NCI-H2029 treated with DMSO at 0.1 percent for 48 hours (cell line): ENCODE results near the gene SSR1.
A peak's percentile ranks its signal among the peaks of the same experiment; 100 is the strongest.
"Not testable (repeated sequence)": the region's sequence is repeated elsewhere in the genome, so short reads cannot be mapped to it uniquely, and the experiment has no call there.

Experiments
- DNase-seq: peaks from one replicate; lab custom pipeline; 2025; lab: John Stamatoyannopoulos, UW

SSR1 gene

DNA sequence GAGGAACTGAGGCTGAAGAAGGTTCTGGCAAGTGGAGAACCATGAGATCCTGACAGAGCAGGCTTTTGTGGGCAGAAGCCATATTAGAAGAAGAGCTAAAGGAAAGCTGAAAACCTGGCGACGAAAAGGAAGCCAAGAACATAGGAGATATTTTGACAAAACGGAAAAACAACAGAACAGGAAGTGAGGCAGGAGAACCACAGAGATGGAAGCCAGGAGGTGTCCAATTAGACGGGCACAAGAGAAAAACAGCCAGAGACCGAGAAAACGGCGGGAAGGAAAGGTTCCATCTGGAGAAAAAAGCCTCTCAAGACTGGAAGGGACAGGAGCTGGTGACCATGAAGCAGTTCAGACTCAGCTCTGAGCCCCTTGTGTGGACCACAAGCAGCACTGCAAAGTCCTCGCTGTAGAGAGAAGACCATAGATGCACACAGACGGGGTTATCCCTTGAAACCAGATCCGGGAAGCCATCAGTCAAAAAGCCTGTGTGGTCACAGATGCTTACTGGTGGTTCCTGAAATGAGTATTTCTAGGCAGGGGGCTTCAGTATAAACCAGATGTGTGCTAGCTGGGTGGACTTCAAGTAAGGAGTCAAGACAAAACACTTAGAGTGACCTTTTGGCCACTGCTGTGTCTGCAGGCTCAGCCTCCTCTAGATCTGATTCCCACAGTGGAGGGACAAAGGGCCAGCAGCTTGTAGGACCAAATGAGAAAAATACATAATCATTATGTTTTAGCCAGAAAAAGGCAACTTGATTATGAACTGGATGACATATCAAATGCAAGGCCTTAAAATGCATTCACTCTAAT, 30.7 kb downstream of the SSR1 start:
- DNase-seq, result no peak

DNA sequence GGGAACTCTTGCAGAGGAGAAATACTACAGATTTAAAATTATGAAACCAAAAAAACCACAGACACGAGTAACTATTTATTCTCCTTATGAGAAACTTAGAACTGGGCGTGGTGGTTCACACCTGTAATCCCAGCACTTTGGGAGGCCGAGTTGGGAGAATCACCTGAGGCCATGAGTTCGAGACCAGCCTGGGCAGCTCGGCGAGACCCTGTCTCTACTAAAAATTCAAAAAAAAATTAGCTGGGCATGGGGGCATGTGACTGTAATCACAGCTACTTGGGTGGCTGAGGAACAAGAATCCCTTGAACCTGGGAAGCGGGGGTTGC, 36.8 kb downstream of the SSR1 start:
- no peak for DNase-seq

DNA sequence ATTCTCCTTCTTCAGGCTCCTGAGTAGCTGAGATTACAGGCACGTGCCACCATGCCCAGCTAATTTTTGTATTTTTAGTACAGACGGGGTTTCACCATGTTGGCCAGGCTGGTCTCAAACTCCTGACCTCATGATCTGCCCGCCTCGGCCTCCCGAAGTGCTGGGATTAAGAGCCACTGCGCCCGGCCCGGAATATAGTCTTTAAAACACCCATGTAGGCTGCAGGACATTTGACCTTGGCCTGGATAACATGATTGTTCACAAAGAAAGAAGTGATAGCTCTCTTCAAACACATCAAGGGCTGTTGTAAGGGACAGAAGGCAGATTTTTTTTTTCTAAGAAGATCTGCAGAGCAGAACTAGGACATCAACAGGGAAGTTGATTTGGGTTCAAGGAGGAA, 38.5 kb downstream of the SSR1 start:
- DNase-seq, result not testable (repeated sequence)

DNA sequence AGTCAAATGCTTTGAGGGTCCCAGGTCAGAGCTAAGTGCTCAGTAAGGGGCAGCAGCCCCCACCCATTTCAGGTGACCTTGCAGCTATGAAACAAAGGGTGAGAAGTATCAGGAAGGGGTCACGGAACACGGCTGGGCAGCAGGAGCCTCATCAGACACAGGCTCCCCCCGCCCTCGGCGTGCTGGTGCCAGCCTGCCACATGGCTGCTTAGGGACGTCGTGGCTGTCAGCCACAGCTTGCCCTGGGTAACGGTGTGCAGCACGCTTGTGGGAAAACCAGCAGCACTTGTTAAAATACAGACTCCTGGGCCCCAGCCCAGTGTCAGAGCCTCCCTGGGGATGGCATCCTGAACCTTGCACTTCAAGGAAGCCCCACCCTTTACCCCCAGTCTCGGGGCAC, 39.3 kb downstream of the SSR1 start:
- DNase-seq, result no peak

DNA sequence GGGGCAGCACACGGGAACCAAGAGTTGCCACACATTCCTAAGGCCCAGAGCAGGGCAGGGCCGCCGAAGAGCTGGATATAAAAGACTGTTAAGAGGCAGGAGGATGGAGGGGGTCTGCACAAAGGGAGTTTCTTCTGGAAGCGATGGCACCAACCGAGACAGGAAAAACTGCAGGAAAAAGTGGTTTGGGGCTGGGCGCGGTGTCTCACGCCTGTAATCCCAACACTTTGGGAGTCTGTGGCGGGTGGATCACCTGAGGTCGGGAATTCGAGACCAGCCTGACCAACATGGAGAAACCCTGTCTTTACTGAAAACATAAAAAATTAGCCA, 41.8 kb downstream of the SSR1 start:
- DNase-seq, result no peak

DNA sequence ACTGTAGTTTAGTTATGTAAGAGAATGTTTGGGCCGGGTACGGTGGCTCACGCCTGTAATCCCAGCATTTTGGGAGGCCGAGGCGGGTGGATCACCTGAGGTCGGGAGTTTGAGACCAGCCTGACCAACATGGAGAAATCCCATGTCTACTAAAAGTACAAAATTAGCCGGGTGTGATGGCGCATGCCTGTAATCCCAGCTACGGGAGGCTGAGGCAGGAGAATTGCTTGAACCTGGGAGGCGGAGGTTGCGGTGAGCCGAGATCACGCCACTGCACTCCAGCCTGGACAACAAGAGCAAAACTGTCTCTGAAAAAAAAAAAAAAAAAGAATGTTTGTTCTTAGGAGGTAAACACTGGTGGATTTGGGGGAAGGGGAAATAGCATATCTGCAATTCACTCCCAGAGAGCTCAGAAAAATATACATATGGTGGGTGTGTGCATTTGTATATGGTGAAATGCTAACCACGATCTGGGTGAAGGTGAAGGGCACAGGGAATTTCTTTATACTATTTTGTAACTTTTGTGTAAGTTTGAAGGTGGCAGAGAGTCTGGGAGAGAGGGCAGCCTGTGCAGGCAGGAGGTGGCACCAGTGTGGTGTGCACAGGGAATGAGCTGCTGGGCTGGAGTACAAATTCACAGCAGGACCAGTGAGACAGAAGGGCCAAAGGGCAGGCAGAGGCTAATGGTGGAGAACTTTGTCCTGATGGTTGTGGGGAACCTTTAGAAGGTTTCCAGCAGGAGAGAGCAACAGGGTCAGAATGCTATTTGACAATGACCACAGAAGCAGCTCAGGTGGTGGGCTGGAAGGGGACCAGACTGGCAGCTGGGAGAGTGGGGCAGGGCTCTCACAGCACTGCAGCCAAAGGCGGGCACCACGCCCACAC, 42.4 kb downstream of the SSR1 start:
- no peak for DNase-seq

DNA sequence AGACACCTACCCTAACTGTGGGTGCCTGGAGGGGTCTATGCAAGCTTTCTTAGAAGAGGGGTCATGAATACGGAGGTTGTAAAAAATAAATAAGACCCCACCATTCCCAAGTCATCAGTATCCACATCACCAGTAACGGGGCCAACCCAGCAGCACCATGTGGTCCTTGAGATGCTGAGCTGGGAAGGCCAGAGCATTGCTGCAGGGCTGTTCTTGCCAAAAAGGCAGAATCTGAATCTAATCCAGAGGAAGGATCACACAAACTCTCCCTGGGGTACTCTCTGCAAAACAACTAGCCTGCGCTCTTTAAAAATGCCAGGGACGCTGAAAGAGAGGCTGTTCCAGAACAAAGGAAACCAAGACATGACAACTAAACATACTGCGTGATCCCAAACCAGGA, 43.2 kb downstream of the SSR1 start:
- DNase-seq, result no peak

DNA sequence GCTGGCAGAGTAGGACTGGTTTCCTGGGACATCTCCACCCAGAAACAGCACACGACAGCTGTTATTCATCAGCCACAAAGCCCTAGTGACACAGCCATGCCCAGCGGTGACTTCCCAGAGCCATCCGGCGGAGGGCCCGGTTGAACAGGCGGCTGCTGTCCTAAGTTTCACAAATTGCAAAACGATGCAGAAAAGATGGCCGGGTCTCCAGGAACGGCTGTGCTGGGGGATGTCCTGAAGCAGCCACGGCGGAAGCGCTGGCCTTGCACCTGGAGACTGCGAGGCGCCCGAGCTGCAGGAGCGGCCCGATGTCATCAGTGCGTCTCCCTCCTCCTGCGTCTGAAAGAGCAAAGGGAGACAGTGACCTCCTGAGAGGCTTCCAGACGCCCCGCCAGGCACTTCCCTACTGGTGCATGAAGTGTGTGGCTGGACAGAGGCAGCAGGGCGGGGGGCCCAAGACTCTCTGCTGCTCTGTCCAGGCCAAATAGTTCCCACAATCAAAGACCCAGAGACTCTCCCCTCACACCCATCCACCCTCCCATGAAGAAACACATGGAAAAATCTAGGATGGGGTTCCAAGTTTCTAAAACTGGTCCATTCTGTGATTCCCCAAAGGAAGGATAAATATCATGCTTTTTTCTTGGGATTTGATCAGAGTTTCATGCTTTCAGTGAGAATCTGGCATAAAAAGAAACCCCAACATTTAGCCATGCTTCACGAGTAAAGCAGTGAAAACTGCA, 44.0 kb downstream of the SSR1 start:
- DNase-seq, result no peak

DNA sequence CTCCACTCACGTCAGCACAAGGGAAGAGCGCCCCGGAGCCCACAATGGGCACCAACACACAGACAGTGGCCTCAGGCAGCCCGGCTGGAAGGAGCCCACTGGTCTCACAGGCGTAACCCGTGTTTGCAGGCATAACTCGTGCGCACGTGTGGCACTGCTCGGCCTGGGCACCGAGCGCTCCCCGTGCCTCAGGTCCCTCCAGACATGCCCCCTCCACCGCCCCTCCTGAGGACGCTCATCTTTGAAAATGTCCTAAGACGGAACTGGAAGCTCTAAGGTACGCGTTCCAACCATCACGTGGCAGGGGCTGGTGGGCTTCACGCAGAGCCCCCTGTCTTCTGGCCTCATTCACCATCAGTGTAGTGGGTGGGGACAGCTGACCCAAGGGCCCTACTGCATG, 44.6 kb downstream of the SSR1 start:
- no peak for DNase-seq

DNA sequence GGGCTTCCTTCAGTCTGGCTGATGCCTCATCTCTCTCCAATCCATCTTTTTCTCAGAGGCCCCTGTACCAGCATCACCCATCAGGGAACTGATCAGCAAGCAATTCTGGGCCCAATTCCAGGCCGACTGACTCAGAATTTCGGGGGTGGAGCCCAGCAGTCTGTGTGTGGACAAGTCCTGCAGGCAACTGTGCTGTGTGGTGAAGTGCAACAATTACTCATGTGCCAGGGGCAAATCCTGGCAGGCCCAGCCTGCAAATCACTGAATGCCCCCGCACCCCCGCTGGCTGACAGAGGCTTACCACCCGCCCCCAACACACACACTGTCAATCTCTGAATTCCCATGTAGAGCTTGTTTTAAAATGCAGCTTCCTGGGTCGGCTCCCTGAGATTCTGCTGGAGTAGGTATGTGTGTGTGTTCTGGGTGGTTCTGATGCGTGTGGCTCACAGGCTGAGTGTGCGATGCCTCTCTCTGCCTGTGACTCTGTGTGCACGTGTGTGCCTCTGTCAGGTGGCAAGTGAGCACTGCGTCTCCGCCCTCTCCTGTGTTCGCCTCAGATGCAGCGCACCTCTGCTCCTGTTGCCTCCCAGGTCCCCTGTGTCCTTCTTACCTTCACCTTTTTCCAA, 45.4 kb downstream of the SSR1 start:
- no peak for DNase-seq

DNA sequence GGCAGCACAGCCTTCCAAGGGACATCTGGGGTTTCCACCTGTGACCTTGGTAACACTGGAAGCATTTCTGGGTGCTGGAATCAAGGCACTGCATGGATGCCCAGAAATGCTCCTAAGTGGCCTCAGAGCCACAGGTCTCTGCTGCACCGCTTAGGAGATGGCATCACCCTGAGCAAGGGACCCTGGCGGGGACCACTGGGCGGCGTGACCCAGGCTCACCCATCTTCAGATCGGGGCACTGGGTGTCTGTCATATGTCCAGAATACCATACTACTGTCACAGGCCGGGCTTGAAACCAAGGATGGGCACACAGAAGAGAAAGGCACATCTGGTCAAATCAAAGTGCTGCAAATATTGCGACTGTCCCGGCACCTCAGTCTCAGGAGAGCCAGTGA, 45.9 kb downstream of the SSR1 start:
- DNase-seq, result no peak

DNA sequence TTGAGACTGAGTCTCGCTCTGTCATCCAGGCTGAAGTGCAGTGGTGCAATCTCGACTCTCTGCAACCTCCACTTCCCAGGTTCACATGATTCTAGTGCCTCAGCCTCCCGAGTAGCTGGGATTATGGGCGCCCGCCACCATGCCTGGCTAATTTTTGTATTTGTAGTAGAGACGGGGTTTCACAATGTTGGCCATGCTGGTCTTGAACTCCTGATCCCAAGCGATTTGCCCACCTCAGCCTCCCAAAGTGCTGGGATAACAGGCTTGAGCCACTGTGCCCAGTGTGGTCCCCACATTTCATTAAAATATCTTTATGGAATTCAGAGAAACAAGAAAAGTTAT, 47.6 kb downstream of the SSR1 start:
- DNase-seq, result not testable (repeated sequence)

DNA sequence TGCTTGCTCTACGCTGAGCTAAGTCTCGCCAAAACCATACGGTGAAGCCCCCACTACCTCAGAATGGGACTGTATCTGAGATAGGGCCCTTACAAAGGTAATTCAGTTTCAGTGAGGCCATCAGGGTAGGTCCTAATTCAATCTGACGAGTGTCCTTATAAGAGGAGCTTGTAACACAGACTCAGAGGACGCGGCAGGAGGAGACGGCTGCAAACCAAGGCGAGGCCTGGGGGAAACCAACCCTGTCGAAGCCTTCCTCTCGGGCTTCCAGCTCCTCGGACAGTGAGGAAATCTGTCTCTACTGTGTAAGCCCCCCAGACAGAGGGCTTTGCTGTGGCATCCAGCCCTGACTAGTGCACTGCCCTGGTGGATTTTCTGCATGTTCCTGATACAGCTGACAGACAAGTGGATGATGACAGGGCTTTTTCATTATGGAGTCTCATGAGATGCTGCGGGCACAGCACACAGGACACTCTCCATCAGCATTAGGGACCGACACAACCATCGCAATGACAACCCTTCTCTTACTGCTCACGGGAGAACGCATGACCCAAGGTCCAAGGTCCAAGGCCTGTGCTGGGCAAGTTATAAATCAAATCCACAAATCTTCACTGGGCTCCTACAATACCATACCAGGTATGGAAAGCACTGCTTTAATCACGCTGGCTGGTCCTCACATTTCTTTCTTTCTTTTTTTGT, 48.2 kb downstream of the SSR1 start:
- DNase-seq, result no peak

DNA sequence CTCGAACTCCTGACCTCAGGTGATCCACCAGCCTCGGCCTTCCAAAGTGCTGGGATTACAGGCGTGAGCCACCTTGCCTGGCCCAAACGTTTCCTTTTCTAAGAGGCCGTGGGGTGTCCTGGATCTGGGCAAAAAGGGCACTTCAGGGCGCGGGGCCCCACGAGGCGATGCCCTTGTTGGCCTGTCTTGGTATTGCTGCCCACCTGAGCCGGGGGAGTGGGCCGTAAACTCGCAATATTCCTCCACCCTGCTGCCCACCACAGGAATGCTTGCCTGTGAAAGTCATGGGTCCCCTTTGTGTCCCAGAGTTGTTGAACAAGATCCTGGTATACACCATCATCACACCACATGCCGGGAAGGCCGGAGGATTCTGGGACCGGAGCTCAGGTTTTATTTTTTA, 49.0 kb downstream of the SSR1 start:
- DNase-seq, result no peak

DNA sequence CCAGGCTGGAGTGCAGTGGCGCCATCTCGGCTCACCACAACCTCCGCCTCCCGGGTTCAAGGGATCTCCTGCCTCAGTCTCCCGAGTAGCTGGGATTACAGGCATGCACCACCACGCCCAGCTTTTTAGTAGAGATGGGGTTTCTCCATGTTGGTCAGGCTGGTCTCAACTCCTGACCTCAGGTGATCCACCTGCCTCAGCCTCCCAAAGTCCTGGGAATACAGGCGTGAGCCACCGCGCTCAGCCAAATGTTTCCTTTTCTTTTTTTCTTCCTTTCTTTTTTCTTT, 49.5 kb downstream of the SSR1 start:
- DNase-seq, result not testable (repeated sequence)

DNA sequence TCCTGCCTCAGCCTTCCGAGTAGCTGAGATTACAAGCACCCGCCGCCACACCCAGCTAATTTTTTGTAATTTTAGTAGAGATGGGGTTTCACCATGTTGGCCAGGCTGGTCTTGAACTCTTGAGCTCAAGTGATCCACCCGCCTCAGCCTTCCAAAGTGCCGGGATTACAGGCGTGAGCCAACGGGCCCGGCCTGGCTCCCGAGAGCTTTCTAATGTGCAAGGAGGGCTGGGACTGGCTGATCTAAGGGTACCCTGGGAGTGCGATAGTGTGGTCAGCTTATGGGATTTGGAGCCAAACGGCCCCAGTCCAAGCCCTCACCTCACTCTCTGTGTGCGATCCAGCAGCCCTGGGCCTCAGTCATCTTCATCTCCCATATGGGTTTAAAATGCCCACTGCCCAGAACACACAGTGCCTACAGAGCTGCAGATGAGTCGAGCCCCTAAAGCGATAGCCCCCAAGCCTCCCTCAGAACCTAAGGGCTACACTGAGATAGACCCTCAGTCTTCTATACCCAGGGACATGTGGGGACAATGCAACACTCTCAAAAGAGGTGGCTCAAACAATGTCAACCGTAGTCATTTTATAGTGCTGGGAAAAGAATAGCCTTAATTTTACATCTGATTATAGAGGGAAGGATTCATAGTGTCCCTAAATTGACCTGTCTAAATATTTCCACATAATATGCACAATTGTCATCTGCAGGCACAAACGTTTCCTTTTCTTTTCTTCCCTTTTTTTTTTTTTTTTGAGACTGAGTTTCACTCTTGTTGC, 50.1 kb downstream of the SSR1 start:
- no peak for DNase-seq

DNA sequence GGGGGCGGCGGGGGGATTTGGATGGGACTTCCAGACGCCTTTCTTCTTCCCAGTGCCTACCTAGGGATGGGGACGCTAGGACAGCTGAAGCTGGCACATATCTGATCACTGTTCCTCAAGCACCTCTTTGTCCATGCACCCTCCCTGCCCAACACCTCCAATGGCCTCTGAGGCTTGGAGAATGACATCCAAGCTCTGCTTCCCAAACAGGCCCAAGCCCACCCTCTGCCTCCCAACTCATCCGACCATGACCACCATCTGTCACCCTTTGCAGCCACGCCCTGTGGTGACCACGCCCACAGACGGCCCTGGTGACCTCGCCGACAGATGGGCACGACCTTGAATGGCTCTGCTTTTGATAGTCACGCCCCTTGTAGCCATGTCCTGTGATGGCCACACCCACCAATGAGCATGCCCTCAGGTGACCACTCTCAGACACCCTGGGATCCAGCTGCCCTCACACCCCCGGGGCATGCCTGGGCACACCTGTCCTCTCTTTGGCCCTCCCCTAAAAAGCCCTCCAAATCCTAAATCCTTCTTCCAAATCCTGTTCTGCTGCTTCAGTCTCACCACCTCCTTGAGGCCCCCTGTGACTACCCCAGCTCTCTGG, 51.0 kb downstream of the SSR1 start:
- peak; percentile 21 for DNase-seq

DNA sequence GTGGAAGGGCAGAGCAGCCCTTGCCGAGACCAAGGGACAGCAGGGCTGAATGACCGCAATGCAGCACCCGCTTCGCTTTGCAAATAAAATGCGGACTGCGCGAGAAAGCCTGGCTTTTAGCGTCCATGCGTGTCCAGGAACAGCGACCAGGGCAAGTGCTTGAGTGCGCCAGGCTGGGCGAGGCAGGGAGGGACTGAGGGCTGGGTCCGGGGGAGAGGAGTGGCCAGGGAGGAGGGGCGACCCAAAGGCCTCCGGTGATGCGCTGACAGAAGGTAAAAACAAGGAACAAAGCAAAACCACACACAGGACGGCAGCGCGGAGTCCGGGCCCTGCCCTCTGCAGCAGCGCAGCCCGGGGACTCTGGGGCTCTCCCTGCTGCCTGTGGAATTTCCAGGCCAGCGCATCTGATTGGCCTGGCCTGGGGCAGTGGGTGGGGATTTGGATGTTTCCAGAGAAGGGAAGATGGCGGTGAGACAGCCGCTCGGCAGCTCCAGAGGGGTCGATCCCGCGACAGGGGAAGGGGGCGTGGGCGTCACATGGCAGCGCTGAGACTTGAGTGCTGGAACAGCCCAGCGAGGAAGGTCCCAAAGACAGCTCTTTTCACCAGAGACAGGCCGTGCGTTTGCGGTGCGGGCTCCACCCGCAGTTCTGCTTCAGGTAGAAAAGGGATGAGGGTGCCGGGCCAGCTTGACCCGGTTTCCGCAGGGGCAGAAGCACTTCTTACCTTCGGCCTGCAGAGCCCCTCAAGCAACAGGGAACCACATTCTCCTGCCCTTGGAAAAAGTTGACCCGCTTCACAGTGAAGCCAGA, 51.8 kb downstream of the SSR1 start:
- peak; percentile 72 for DNase-seq

DNA sequence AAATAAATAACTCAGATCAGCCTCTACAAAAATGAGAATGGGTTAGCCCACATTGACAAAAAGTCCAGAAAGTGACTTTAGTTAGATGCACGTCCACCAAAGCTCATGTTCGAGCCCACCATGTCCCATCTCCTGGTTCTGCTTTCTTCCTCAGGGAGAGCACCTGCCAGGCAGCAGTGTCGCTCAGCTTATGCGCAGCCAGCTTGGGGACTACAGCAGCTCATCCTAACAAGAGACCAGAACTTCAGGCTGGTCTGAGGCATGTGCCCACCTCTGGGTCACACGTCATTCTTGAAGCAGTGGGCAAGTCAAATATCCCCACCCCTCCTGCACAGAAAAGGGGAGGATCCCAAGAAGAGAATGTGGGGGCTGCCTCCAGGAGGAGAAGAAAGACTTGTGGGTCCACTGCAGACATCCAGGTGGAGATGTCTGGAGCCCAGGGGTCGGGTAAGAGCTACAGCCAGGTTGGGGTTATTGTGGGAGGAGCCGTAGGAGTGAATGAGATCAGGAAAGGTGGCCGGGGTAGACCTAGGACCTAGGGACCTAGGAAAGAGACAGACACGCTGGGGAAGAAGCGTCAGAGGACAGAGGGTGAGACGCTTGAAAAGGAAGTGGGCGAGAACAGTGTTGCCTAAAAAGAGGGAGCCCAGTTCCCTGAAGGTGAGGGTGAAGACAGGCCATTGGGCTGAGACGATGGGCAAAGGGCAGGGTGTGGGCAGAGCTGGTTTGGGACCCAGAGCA, 52.5 kb downstream of the SSR1 start:
- no peak for DNase-seq
